Esophagus muscularis mucosa (tissue), 4 donors: ENCODE data around the gene HOXA11. TPM values are rescaled to one million over a fixed set of nuclear protein-coding genes. Genes with fewer than 3 reads are reported as not detected.

ENCODE experiments used
- DNase-seq: peaks from one replicate; pipeline ENCODE4 v3.0.0-alpha.2; 2017; ENCODE audit errors: extremely low spot score
- H3K27ac ChIP-seq, 4 donors: fragments of 200-600 bp; sonication (generic); replicated peaks in 1 of 4; 1 replicate in 3 of 4; 2 replicates in 1 of 4; pipeline ENCODE4 v1.5.1; 2016 to 2019; ENCODE audit warnings: mild to moderate bottlenecking in 1 of 4
- H3K27me3 ChIP-seq, 4 donors: fragments of 200-600 bp; sonication (generic); one replicate each; pipeline versions ENCODE4 v1.5.1 to v1.6.0; 2016 to 2019
- H3K36me3 ChIP-seq, 4 donors: fragments of 200-600 bp; sonication (generic); one replicate each; pipeline ENCODE4 v1.5.1; 2016 to 2019
- H3K4me1 ChIP-seq, 4 donors: fragments of 200-600 bp; sonication (generic); one replicate each; pipeline ENCODE4 v1.5.1; 2016 to 2019
- H3K4me3 ChIP-seq, 4 donors: fragments of 200-600 bp; sonication (generic); 1 replicate in 2 of 4; 2 replicates in 2 of 4; pipeline ENCODE4 v1.5.1; 2016 to 2019; ENCODE audit warnings: mild to moderate bottlenecking in 4 of 4, moderate library complexity in 1 of 4
- H3K9me3 ChIP-seq, 4 donors: fragments of 200-600 bp; sonication (generic); 1 replicate in 3 of 4; 2 replicates in 1 of 4; pipeline ENCODE4 v1.5.1; 2016 to 2019
- EP300 ChIP-seq: sonication (generic); formaldehyde crosslinking; IDR thresholded peaks from one replicate; pipeline ENCODE4 v1.6.1; 2017; ENCODE audit warnings: antibody characterized with exemption
- POLR2A ChIP-seq: fragments of 450-650 bp; IDR thresholded peaks from one replicate; pipeline ENCODE4 v1.6.1; 2017; ENCODE audit warnings: antibody characterized with exemption, moderate library complexity, mild to moderate bottlenecking, low read depth
- POLR2AphosphoS5 ChIP-seq, 2 donors: sonication (generic); formaldehyde crosslinking; IDR thresholded peaks; one replicate each; pipeline ENCODE4 v1.6.1; 2017; ENCODE audit warnings: antibody characterized with exemption in 2 of 2
- WGBS: methylation state at CpG from one replicate; pipeline ENCODE4 v1.1.5; 2018; 5-methylcytosine and 5-hydroxymethylcytosine counted together
- intact Hi-C: fragments of 100-400 bp; cut with DNase I; formaldehyde crosslinking; loops from one replicate; pipeline ENCODE4 v1.15.1; 2023
- total RNA-seq, 4 donors: library from RNA; depleted of rRNA; stranded (reverse); fragments of >200 nt; gene quantifications; one replicate each; pipeline versions ENCODE4 v1.1.0 to v1.2.1, GENCODE V29; 2016
- TF ChIP-seq, protein P1 (sequence below), 3 experiments: fragments of 200-600 bp in 2 of 3; fragments of 450-650 bp in 1 of 3; sonication (generic) in 2 of 3; IDR thresholded peaks; one replicate each; pipeline ENCODE4 v1.5.1; 2017 to 2019; ENCODE audit warnings: antibody characterized with exemption in 3 of 3, mild to moderate bottlenecking in 2 of 3, moderate library complexity in 1 of 3

Gene HOXA11
- total RNA-seq, 4 donors from 2014 or later, result not detected

GRCh38 chr7:27146491-27147198, 38.4 kb downstream of the HOXA11 start:
- DNase-seq, result no peak
- H3K27ac ChIP-seq, result no peak overlapping the region
- intact Hi-C loops, result loop anchor here (10.0 kb wide), 2 partner anchors 122 to 942 kb away; partner anchors contain the start of genes CBX3 and HNRNPA2B1
- H3K36me3 ChIP-seq, result no peaks in the 10 kb centered on the region
- H3K4me3 ChIP-seq, result no peak overlapping the region
- H3K27me3 ChIP-seq, result peaks cover 6 to 66% (median 17%) of the 10 kb centered on the region in 4 donors
- 81% methylated on average over 5 of the region's 5 CpGs for WGBS
- TF ChIP-seq EP300, result no peak
- TF ChIP-seq POLR2A, result no peak
- H3K4me1 ChIP-seq, result peaks cover 35 to 45% (median 39%) of the 10 kb centered on the region in 4 donors
- H3K9me3 ChIP-seq, result no peaks in the 10 kb centered on the region

DNA sequence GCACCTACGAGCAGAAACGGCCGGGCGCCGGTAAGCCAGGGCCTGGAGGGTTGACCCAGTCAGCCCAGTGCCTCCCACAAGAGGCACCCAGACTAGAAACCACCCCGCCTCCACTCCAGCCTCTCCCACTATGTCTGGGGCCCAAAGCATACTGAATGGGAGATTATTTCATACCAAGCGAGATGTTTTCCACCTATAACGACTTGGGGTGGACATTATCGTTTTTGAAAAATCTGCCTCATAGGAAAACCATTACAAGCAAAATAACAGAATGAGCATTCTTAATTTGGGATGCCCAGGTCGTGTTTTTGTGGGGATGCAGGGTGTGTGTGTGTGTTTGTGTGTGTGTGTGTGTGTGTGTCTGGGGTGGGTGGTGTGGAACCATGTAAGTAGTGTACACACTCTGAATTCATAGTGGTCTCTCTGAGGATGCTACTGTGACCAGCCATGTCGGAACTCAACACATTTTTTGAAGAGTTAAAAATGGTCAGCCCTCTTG, 39.1 kb downstream of the HOXA11 start:
- H3K36me3 ChIP-seq, result no peaks in the 10 kb centered on the region
- intact Hi-C loops, result loop anchor here (10.0 kb wide), 2 partner anchors 121 to 941 kb away; partner anchors contain the start of genes CBX3 and HNRNPA2B1

GRCh38 chr7:27145165-27145913, 39.7 kb downstream of the HOXA11 start:
- H3K27ac ChIP-seq, result no peak overlapping the region
- H3K4me3 ChIP-seq, result peak overlapping the region in 1 of 4 donors; percentile 95
- H3K9me3 ChIP-seq, result no peaks in the 10 kb centered on the region
- intact Hi-C loops, result loop anchor here (10.0 kb wide), 2 partner anchors 121 to 941 kb away; partner anchors contain the start of genes CBX3 and HNRNPA2B1
- H3K4me1 ChIP-seq, result peaks cover 22 to 32% (median 30%) of the 10 kb centered on the region in 4 donors
- no peak for DNase-seq
- H3K27me3 ChIP-seq, result peaks cover 0 to 55% (median 13%) of the 10 kb centered on the region in 4 donors
- no peak for TF ChIP-seq EP300
- TF ChIP-seq POLR2AphosphoS5 (IDR thresholded peaks at IDR 0.05), result no peak
- TF ChIP-seq, protein P1, sequence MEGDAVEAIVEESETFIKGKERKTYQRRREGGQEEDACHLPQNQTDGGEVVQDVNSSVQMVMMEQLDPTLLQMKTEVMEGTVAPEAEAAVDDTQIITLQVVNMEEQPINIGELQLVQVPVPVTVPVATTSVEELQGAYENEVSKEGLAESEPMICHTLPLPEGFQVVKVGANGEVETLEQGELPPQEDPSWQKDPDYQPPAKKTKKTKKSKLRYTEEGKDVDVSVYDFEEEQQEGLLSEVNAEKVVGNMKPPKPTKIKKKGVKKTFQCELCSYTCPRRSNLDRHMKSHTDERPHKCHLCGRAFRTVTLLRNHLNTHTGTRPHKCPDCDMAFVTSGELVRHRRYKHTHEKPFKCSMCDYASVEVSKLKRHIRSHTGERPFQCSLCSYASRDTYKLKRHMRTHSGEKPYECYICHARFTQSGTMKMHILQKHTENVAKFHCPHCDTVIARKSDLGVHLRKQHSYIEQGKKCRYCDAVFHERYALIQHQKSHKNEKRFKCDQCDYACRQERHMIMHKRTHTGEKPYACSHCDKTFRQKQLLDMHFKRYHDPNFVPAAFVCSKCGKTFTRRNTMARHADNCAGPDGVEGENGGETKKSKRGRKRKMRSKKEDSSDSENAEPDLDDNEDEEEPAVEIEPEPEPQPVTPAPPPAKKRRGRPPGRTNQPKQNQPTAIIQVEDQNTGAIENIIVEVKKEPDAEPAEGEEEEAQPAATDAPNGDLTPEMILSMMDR (IDR thresholded peaks at IDR 0.05), result no peak
- TF ChIP-seq POLR2A, result no peak
- H3K36me3 ChIP-seq, result no peaks in the 10 kb centered on the region
- WGBS, result 84% methylated on average over 43 of the region's 47 CpGs

More for the DNA sequence above, 39.1 kb downstream of the HOXA11 start:
- Histone ChIP-seq H3K4me1 (peaks cover 28 to 38% (median 32%) of the 10 kb centered on the region in 4 donors), H3K27ac (no peak overlapping the region), H3K4me3 (no peak overlapping the region), H3K9me3 (no peaks in the 10 kb centered on the region), H3K27me3 (peaks cover 0 to 59% (median 13%) of the 10 kb centered on the region in 4 donors)
- no peak for TF ChIP-seq POLR2A
- no peak for TF ChIP-seq POLR2AphosphoS5 (IDR thresholded peaks at IDR 0.05)
- TF ChIP-seq, protein P1 (IDR thresholded peaks at IDR 0.05), result no peak
- TF ChIP-seq EP300, result no peak
- 77% methylated on average over 11 of the region's 11 CpGs for WGBS
- no peak for DNase-seq

DNA sequence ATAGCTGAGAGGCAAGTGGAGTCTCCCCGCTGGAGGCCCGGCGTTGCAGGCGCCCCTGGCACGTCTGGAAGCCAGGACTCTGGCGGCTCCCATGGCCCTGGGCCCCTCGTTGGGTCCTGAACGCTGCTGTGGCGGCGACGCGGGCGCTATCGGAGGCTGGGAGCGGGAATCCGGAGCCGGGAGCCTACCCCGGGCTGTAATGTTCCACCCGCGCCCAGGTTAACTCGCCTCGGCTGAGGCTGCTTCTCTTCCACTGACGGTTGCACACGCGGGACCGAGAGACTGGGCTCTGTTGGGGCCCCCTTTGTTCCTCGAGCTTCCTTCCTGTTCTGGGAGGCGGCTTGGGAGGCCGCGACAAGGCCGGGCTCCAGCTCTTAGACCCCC, 40.3 kb downstream of the HOXA11 start:
- intact Hi-C loops, result loop anchor here (10.0 kb wide), 2 partner anchors 120 to 940 kb away; partner anchors contain the start of genes CBX3 and HNRNPA2B1
- Histone ChIP-seq H3K9me3 (no peaks in the 10 kb centered on the region), H3K27me3 (peaks cover 0 to 51% (median 13%) of the 10 kb centered on the region in 4 donors), H3K27ac (no peak overlapping the region), H3K4me3 (peak overlapping the region; percentile 83 to 96 (median 90)), H3K36me3 (no peaks in the 10 kb centered on the region), H3K4me1 (peaks cover 21 to 32% (median 31%) of the 10 kb centered on the region in 4 donors)
- TF ChIP-seq, protein P1 (IDR thresholded peaks at IDR 0.05), result no peak
- no peak for TF ChIP-seq POLR2A
- no peak for TF ChIP-seq EP300
- no peak for TF ChIP-seq POLR2AphosphoS5 (IDR thresholded peaks at IDR 0.05)
- DNase-seq, result no peak
- WGBS, result 56% methylated on average over 30 of the region's 31 CpGs
